Stimulated activated CD8-positive, alpha-beta memory T cell treated with anti-CD3 and anti-CD28 coated beads, Interleukin-4, amount 100 ng/mL, for 4 hours (primary cell): Measurements from ENCODE around the gene GALNT12.

Experiments
- DNase-seq, 2 donors: peaks; one replicate each; pipeline ENCODE4 v3.0.0-alpha.2; 2020; ENCODE audit warnings: low read depth in 2 of 2, low spot score in 1 of 2

Gene GALNT12

GRCh38 chr9:98801561-98801960, 5.9 kb upstream of the GALNT12 start:
- no peak for DNase-seq

- no peak for DNase-seq
Measured at GRCh38 chr9:98801969-98802371, 5.5 kb upstream of the GALNT12 start.

GRCh38 chr9:98804083-98804482, 3.4 kb upstream of the GALNT12 start:
- no peak for DNase-seq

- DNase-seq, result no peak
Measured at GRCh38 chr9:98805506-98806272, 1.8 kb upstream of the GALNT12 start.

- DNase-seq, result no peak
Measured at GRCh38 chr9:98806394-98807035, 955 bp upstream of the GALNT12 start.

GRCh38 chr9:98807814-98808195, 335 bp downstream of the GALNT12 start:
- DNase-seq, result no peak

GRCh38 chr9:98808411-98808815, 943 bp downstream of the GALNT12 start:
- DNase-seq, result no peak

- DNase-seq, result no peak
Measured at GRCh38 chr9:98808875-98809274, 1.4 kb downstream of the GALNT12 start.

- DNase-seq, result no peak
Measured at GRCh38 chr9:98809311-98810101, 2.0 kb downstream of the GALNT12 start.

- no peak for DNase-seq
Measured at GRCh38 chr9:98810102-98810842, 2.8 kb downstream of the GALNT12 start.

GRCh38 chr9:98811051-98811650, 3.7 kb downstream of the GALNT12 start:
- no peak for DNase-seq

- DNase-seq, result no peak
Measured at GRCh38 chr9:98815391-98815951, 8.0 kb downstream of the GALNT12 start.

- DNase-seq, result no peak
Measured at GRCh38 chr9:98818764-98819163, 11.3 kb downstream of the GALNT12 start.

GRCh38 chr9:98819231-98819630, 11.8 kb downstream of the GALNT12 start:
- DNase-seq, result no peak

GRCh38 chr9:98821831-98822230, 14.4 kb downstream of the GALNT12 start:
- no peak for DNase-seq

GRCh38 chr9:98822661-98823060, 15.2 kb downstream of the GALNT12 start:
- DNase-seq, result no peak

- DNase-seq, result no peak
Measured at GRCh38 chr9:98823666-98824334, 16.3 kb downstream of the GALNT12 start.

- DNase-seq, result no peak
Measured at GRCh38 chr9:98825414-98825813, 17.9 kb downstream of the GALNT12 start.

GRCh38 chr9:98826716-98827115, 19.2 kb downstream of the GALNT12 start:
- DNase-seq, result no peak

GRCh38 chr9:98829766-98830165, 22.3 kb downstream of the GALNT12 start:
- DNase-seq, result no peak
